ENCODE results near the gene DOCK10. TPM values are rescaled to one million over a fixed set of nuclear protein-coding genes. Genes with fewer than 3 reads are reported as not detected.

Gene DOCK10
- total and polyA plus RNA-seq, 10 of the 15 experiments (the other 5 are each of a cell fraction or from before 2014, with no cell fraction given): 16.9 to 120 (median 85.5) TPM

DNA sequence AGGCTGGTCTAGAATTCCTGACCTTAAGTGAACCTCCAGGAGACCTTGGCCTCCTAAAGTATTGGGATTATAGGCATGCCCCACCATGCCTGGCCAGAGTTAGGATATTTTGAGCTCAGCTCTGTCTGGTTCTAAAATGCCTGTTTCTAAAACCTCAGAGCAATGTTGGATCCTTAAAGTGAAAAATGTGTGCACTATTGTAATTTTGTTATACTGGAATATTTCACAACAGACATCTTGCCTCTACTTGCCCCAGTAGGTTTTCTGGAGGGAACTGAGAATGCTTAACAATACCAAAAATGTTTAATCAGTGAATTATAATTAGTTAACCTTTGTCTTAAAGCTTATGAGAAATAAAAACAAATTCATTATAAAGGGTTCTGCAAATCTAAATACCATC lies 181.5 kb downstream of the DOCK10 start:
- DNase-seq (ENCODE audit: low read depth, low spot score): no peak
- TF ChIP-seq ESRRA (IDR thresholded peaks at IDR 0.05; ENCODE audit: low read length): no peak
- TF ChIP-seq, protein P1, sequence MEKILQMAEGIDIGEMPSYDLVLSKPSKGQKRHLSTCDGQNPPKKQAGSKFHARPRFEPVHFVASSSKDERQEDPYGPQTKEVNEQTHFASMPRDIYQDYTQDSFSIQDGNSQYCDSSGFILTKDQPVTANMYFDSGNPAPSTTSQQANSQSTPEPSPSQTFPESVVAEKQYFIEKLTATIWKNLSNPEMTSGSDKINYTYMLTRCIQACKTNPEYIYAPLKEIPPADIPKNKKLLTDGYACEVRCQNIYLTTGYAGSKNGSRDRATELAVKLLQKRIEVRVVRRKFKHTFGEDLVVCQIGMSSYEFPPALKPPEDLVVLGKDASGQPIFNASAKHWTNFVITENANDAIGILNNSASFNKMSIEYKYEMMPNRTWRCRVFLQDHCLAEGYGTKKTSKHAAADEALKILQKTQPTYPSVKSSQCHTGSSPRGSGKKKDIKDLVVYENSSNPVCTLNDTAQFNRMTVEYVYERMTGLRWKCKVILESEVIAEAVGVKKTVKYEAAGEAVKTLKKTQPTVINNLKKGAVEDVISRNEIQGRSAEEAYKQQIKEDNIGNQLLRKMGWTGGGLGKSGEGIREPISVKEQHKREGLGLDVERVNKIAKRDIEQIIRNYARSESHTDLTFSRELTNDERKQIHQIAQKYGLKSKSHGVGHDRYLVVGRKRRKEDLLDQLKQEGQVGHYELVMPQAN (conservative IDR thresholded peaks at IDR 0.05): no peak
- TF ChIP-seq, protein P2, sequence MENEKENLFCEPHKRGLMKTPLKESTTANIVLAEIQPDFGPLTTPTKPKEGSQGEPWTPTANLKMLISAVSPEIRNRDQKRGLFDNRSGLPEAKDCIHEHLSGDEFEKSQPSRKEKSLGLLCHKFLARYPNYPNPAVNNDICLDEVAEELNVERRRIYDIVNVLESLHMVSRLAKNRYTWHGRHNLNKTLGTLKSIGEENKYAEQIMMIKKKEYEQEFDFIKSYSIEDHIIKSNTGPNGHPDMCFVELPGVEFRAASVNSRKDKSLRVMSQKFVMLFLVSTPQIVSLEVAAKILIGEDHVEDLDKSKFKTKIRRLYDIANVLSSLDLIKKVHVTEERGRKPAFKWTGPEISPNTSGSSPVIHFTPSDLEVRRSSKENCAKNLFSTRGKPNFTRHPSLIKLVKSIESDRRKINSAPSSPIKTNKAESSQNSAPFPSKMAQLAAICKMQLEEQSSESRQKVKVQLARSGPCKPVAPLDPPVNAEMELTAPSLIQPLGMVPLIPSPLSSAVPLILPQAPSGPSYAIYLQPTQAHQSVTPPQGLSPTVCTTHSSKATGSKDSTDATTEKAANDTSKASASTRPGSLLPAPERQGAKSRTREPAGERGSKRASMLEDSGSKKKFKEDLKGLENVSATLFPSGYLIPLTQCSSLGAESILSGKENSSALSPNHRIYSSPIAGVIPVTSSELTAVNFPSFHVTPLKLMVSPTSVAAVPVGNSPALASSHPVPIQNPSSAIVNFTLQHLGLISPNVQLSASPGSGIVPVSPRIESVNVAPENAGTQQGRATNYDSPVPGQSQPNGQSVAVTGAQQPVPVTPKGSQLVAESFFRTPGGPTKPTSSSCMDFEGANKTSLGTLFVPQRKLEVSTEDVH (IDR thresholded peaks at IDR 0.05; ENCODE audit: low read depth, partially characterized antibody): no peak
- TF ChIP-seq CHD1 (IDR thresholded peaks at IDR 0.05; ENCODE audit: low read depth, low read length): no peak
- no peak for TF ChIP-seq POLR2AphosphoS5 (IDR thresholded peaks at IDR 0.05; ENCODE audit: low read length)
- no peak for TF ChIP-seq POLR2AphosphoS2 (IDR thresholded peaks at IDR 0.05; ENCODE audit: low read depth, low read length)
- TF ChIP-seq NR2C2 (IDR thresholded peaks at IDR 0.05; ENCODE audit: borderline replicate concordance, control insufficient read depth, insufficient read length, low read depth): no peak
- no peak for TF ChIP-seq PML (IDR thresholded peaks at IDR 0.05; ENCODE audit: low read length)
- TF ChIP-seq NFXL1 (IDR thresholded peaks at IDR 0.05; ENCODE audit: borderline replicate concordance): no peak
- TF ChIP-seq, protein P3, sequence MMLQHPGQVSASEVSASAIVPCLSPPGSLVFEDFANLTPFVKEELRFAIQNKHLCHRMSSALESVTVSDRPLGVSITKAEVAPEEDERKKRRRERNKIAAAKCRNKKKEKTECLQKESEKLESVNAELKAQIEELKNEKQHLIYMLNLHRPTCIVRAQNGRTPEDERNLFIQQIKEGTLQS (IDR thresholded peaks at IDR 0.05; ENCODE audit: borderline replicate concordance, extremely low read depth, low read depth, low read length): no peak
- no peak for TF ChIP-seq CEBPB (IDR thresholded peaks at IDR 0.05; ENCODE audit: borderline replicate concordance in 1 of 2, low read depth in 2 of 2, low read length in 2 of 2)
- TF ChIP-seq MXI1 (IDR thresholded peaks at IDR 0.05; ENCODE audit: low read depth, low read length): no peak
- TF ChIP-seq, protein P4, sequence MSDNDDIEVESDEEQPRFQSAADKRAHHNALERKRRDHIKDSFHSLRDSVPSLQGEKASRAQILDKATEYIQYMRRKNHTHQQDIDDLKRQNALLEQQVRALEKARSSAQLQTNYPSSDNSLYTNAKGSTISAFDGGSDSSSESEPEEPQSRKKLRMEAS (IDR thresholded peaks at IDR 0.05; ENCODE audit: low read depth, low read length): no peak
- no peak for TF ChIP-seq SMAD1 (IDR thresholded peaks at IDR 0.05; ENCODE audit: low read depth, partially characterized antibody)
- TF ChIP-seq EED (IDR thresholded peaks at IDR 0.05; ENCODE audit: low read depth): no peak
- no peak for TF ChIP-seq LARP7 (IDR thresholded peaks at IDR 0.05)
- TF ChIP-seq MEF2B (IDR thresholded peaks at IDR 0.05; ENCODE audit: partially characterized antibody, poor library complexity, severe bottlenecking): no peak
- TF ChIP-seq CREM (IDR thresholded peaks at IDR 0.05; ENCODE audit: low read depth): no peak
- ChIA-PET SMC1A (ENCODE audit: uncharacterized antibody, unreplicated experiment) (interaction anchor here (1.3 to 1.6 kb wide), 2 partner anchors 12 to 97 kb away, joined by 3 read pairs; no protein-coding TSS in a partner anchor), POLR2A (no interaction called here), CTCF (interaction anchor here (0.6 to 0.8 kb wide), 2 partner anchors 114 to 143 kb away, joined by 3 to 4 read pairs; no protein-coding TSS in a partner anchor), RAD21 (ENCODE audit: unreplicated experiment) (no interaction called here)
- H3K4me1 ChIP-seq (ENCODE audit: control insufficient read depth, insufficient read depth, low read length): no peaks in the 10 kb centered on the region
- H3K27ac ChIP-seq (ENCODE audit: control insufficient read depth, insufficient read depth): no peak overlapping the region
- in situ Hi-C loops (cut with MboI) (no loop called here), intact Hi-C loops (cut with micrococcal nuclease; ENCODE audit: unreplicated experiment) (no loop called here)
- no peak overlapping the region for H3K4me2 ChIP-seq (ENCODE audit: control insufficient read depth, insufficient read depth)
- H3K79me2 ChIP-seq (ENCODE audit: control insufficient read depth, insufficient read depth, low read length): no peaks in the 10 kb centered on the region
- no peaks in the 10 kb centered on the region for H3K27me3 ChIP-seq (replicated peaks in 1 of 2; ENCODE audit: control insufficient read depth in 2 of 2, insufficient read depth in 2 of 2, low read length in 1 of 2)
- no peak for FAIRE-seq
- no peak overlapping the region for H2AFZ ChIP-seq (ENCODE audit: control insufficient read depth, low read depth, low read length)
- H4K20me1 ChIP-seq (ENCODE audit: control insufficient read depth, insufficient read depth): no peaks in the 10 kb centered on the region
- TSS peak; percentile 7 for BruUV-seq (replicated peaks)
- peaks cover 2 to 26% of the 10 kb centered on the region in 2 experiments for H3K36me3 ChIP-seq (ENCODE audit: control insufficient read depth in 2 of 2, insufficient read depth in 2 of 2, low read length in 1 of 2)
- no peak for ATAC-seq
- H3K9me3 ChIP-seq (replicated peaks; ENCODE audit: control insufficient read depth, insufficient read depth, low read length): no peaks in the 10 kb centered on the region
- H3K9ac ChIP-seq (ENCODE audit: control insufficient read depth, insufficient read depth, low read length): no peak overlapping the region
- H3K4me3 ChIP-seq: no peak overlapping the region
